Breast epithelium (tissue), 4 donors: ENCODE results near the gene TANGO6. TPM values are rescaled to one million over a fixed set of nuclear protein-coding genes. Genes with fewer than 3 reads are reported as not detected.
"Not testable (repeated sequence)": the region's sequence is repeated elsewhere in the genome, so short reads cannot be mapped to it uniquely, and the experiment has no call there.

Experiments
- DNase-seq, 2 donors: peaks; one replicate each; pipeline ENCODE4 v3.0.0-alpha.2; 2019; ENCODE audit warnings: low spot score in 2 of 2
- H3K27ac ChIP-seq, 2 donors: fragments of 200-600 bp; sonication (generic) in 1 of 2; one replicate each; pipeline ENCODE4 v1.5.1; 2016 to 2019; ENCODE audit warnings: mild to moderate bottlenecking in 1 of 2
- H3K27me3 ChIP-seq, 2 donors: fragments of 200-600 bp; sonication (generic) in 1 of 2; one replicate each; pipeline versions ENCODE4 v1.5.1 to v1.6.0; 2017 to 2019; ENCODE audit warnings: control low read depth in 1 of 2, mild to moderate bottlenecking in 1 of 2
- H3K36me3 ChIP-seq: fragments of 200-600 bp; one replicate; pipeline ENCODE4 v1.5.1; 2019
- H3K4me1 ChIP-seq, 2 donors: fragments of 200-600 bp; sonication (generic); one replicate each; pipeline ENCODE4 v1.5.1; 2016 to 2019; ENCODE audit warnings: control low read depth in 1 of 2
- H3K4me3 ChIP-seq, 3 donors: fragments of 200-600 bp; sonication (generic); 1 replicate in 2 of 3; 2 replicates in 1 of 3; pipeline ENCODE4 v1.5.1; 2016 to 2019; ENCODE audit warnings: mild to moderate bottlenecking in 3 of 3, moderate library complexity in 2 of 3
- H3K9me3 ChIP-seq, 2 donors: fragments of 200-600 bp; sonication (generic) in 1 of 2; one replicate each; pipeline ENCODE4 v1.5.1; 2016 to 2019; ENCODE audit warnings: control low read depth in 1 of 2
- POLR2A ChIP-seq: fragments of 450-650 bp; IDR thresholded peaks from one replicate; pipeline ENCODE4 v1.6.1; 2016; ENCODE audit warnings: antibody characterized with exemption, mild to moderate bottlenecking, moderate library complexity
- POLR2AphosphoS5 ChIP-seq, 3 donors: sonication (generic); formaldehyde crosslinking; IDR thresholded peaks; one replicate each; pipeline ENCODE4 v1.6.1; 2017; ENCODE audit warnings: antibody characterized with exemption in 3 of 3
- intact Hi-C: fragments of 100-400 bp; cut with DNase I; formaldehyde crosslinking; loops from one replicate; pipeline ENCODE4 v1.15.1; 2023; ENCODE audit warnings: low total_unique reads
- total RNA-seq, 3 donors: library from RNA; depleted of rRNA; stranded (reverse); fragments of >200 nt; gene quantifications; one replicate each; pipeline ENCODE4 v1.1.0, GENCODE V29; 2016
- TF ChIP-seq, protein P1 (sequence below), 3 donors: fragments of 450-650 bp; IDR thresholded peaks; one replicate each; pipeline ENCODE4 v1.5.1; 2016 to 2017; ENCODE audit warnings: antibody characterized with exemption in 3 of 3, mild to moderate bottlenecking in 3 of 3, moderate library complexity in 3 of 3

TANGO6 gene
- total RNA-seq, 3 donors from 2014 or later, result 13.4 to 26.1 (median 24.6) TPM

DNA sequence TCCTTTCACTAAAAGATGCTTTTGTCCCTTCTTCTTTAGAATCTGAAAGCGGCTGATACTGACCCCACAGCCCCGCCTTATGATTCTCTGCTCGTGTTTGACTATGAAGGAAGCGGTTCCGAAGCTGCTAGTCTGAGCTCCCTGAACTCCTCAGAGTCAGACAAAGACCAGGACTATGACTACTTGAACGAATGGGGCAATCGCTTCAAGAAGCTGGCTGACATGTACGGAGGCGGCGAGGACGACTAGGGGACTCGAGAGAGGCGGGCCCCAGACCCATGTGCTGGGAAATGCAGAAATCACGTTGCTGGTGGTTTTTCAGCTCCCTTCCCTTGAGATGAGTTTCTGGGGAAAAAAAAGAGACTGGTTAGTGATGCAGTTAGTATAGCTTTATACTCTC, 10.1 kb upstream of the TANGO6 start:
- Histone ChIP-seq H3K9me3 (no peaks in the 10 kb centered on the region), H3K4me1 (no peaks in the 10 kb centered on the region), H3K4me3 (no peak overlapping the region), H3K36me3 (no peaks in the 10 kb centered on the region), H3K27me3 (no peaks in the 10 kb centered on the region), H3K27ac (no peak overlapping the region)
- no peak for TF ChIP-seq POLR2A
- no peak for TF ChIP-seq POLR2AphosphoS5 (IDR thresholded peaks at IDR 0.05)
- TF ChIP-seq, protein P1, sequence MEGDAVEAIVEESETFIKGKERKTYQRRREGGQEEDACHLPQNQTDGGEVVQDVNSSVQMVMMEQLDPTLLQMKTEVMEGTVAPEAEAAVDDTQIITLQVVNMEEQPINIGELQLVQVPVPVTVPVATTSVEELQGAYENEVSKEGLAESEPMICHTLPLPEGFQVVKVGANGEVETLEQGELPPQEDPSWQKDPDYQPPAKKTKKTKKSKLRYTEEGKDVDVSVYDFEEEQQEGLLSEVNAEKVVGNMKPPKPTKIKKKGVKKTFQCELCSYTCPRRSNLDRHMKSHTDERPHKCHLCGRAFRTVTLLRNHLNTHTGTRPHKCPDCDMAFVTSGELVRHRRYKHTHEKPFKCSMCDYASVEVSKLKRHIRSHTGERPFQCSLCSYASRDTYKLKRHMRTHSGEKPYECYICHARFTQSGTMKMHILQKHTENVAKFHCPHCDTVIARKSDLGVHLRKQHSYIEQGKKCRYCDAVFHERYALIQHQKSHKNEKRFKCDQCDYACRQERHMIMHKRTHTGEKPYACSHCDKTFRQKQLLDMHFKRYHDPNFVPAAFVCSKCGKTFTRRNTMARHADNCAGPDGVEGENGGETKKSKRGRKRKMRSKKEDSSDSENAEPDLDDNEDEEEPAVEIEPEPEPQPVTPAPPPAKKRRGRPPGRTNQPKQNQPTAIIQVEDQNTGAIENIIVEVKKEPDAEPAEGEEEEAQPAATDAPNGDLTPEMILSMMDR (IDR thresholded peaks at IDR 0.05), result no peak
- peak; percentile 5 to 20 for DNase-seq
- intact Hi-C loops, result no loop called here

GRCh38 chr16:68834550-68834949, 8.8 kb upstream of the TANGO6 start:
- Histone ChIP-seq H3K27ac (no peak overlapping the region), H3K9me3 (no peaks in the 10 kb centered on the region), H3K4me3 (no peak overlapping the region), H3K4me1 (no peaks in the 10 kb centered on the region), H3K36me3 (no peaks in the 10 kb centered on the region), H3K27me3 (no peaks in the 10 kb centered on the region)
- DNase-seq, result no peak
- intact Hi-C loops, result no loop called here
- TF ChIP-seq POLR2A (no peak), POLR2AphosphoS5 (IDR thresholded peaks at IDR 0.05) (no peak)
- TF ChIP-seq, protein P1 (IDR thresholded peaks at IDR 0.05), result no peak

DNA sequence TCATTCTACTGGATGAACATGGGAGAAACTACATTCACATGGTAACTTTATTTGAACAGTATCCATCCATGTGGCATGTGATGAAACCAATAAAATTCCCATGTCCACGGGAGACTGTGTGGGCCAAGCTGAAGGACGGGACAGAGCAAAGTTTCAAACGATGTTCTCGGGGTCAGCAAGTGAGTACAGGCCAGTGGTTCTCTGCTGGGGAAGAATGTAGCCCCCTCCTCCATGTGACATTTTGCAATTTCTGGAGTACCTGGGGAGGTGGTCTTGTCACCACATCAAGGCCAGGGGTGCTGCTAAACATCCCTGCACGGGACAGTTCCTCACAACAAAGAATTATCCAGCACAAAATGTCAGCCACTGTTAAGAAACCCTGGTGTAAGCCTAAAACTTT, 7.4 kb upstream of the TANGO6 start:
- no peak for DNase-seq
- TF ChIP-seq POLR2AphosphoS5 (IDR thresholded peaks at IDR 0.05), result no peak
- TF ChIP-seq, protein P1 (IDR thresholded peaks at IDR 0.05), result no peak
- H3K27ac ChIP-seq, result no peak overlapping the region
- H3K27me3 ChIP-seq, result no peaks in the 10 kb centered on the region
- no peaks in the 10 kb centered on the region for H3K9me3 ChIP-seq
- H3K4me1 ChIP-seq, result no peaks in the 10 kb centered on the region
- no peak overlapping the region for H3K4me3 ChIP-seq
- H3K36me3 ChIP-seq, result no peaks in the 10 kb centered on the region
- intact Hi-C loops, result no loop called here

DNA sequence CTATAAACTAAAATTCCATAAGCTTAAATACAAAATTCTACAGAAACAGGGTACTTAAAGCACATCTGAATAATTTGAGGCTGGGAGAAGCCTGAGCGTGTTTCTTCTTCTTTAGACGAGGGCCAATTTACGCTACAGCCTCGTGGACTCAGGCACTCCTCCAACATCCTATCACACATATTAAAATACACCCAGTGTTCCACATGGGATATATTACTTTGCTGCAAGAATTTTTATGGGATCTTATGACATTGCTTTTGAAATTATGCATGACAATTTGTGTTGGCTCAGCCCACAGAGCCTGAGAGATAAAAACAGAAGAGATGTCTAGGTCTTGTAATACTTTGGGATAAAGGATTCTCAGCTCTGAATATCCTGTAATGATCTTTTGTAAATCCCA, 3.5 kb upstream of the TANGO6 start:
- no peaks in the 10 kb centered on the region for H3K9me3 ChIP-seq
- no peaks in the 10 kb centered on the region for H3K27me3 ChIP-seq
- intact Hi-C loops, result no loop called here
- H3K4me3 ChIP-seq, result no peak overlapping the region
- H3K4me1 ChIP-seq, result no peaks in the 10 kb centered on the region
- H3K36me3 ChIP-seq, result no peaks in the 10 kb centered on the region
- DNase-seq, result no peak
- no peak overlapping the region for H3K27ac ChIP-seq
- no peak for TF ChIP-seq POLR2AphosphoS5 (IDR thresholded peaks at IDR 0.05)
- no peak for TF ChIP-seq POLR2A
- TF ChIP-seq, protein P1 (IDR thresholded peaks at IDR 0.05), result no peak

- intact Hi-C loops, H3K36me3 ChIP-seq, H3K4me1 ChIP-seq, DNase-seq, H3K27me3 ChIP-seq, H3K9me3 ChIP-seq: not testable (repeated sequence)
- H3K4me3 ChIP-seq, result peak overlapping the region; percentile 92 to 96 (median 94)
- H3K27ac ChIP-seq, result peak overlapping the region; percentile 81 to 95
Observed at GRCh38 chr16:68842964-68843481, 308 bp upstream of the TANGO6 start.

DNA sequence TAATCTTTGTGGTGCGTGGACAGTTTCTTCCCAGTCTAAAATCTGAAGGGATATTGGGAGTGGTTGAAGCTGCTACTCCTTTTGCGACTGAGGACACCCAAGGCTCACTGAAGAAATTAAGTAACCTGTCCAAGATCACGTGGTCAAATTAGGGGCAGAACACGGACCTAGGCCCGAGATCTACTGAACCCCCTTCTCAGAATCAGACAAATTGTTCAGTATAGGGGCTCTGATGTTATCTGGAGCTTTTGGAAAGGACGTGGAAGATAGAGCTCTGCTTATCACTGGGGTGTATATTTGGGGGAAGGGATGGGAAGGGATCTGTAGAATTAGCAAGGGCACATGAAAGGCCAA, 857 bp downstream of the TANGO6 start:
- Histone ChIP-seq H3K4me3 (peak overlapping the region; percentile 92 to 96 (median 94)), H3K4me1 (no peaks in the 10 kb centered on the region), H3K27ac (peak overlapping the region; percentile 81 to 95), H3K36me3 (no peaks in the 10 kb centered on the region), H3K27me3 (no peaks in the 10 kb centered on the region), H3K9me3 (no peaks in the 10 kb centered on the region)
- DNase-seq, result no peak
- intact Hi-C loops, result no loop called here
- TF ChIP-seq POLR2A (no peak), POLR2AphosphoS5 (IDR thresholded peaks at IDR 0.05) (no peak)
- TF ChIP-seq, protein P1 (IDR thresholded peaks at IDR 0.05), result no peak
